HG03575 (cell line): Measurements from ENCODE around the gene GTPBP10.
"Not testable (repeated sequence)": the region's sequence is repeated elsewhere in the genome, so short reads cannot be mapped to it uniquely, and the experiment has no call there.

ENCODE experiments used
- ATAC-seq: cut with Tn5 transposase; IDR thresholded peaks from one replicate; pipeline ENCODE4 v1.9.1; 2021; ENCODE audit not compliant: unreplicated experiment, insufficient number of reproducible peaks, low FRiP score; ENCODE audit errors: extremely low read depth

Gene GTPBP10

DNA sequence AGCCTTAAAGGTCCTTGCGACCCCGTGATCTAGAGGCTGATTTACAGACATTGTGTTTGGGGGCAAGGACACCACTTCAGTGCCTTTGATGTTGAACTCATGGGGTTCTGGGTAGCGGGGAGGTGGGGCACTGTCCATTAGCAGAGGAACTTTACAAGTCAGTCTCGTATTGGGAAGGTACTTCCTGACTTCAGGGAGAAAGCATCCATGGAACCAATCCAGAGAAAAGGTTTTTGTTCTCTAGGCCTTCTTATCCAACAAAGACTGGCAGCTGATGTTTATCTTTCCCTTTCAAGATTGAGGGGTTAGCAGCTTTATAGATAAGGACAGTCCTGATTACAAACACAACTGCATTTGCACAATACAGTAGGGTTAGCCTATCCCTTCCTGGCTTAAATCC, 2.8 kb downstream of the GTPBP10 start:
- no peak for ATAC-seq

DNA sequence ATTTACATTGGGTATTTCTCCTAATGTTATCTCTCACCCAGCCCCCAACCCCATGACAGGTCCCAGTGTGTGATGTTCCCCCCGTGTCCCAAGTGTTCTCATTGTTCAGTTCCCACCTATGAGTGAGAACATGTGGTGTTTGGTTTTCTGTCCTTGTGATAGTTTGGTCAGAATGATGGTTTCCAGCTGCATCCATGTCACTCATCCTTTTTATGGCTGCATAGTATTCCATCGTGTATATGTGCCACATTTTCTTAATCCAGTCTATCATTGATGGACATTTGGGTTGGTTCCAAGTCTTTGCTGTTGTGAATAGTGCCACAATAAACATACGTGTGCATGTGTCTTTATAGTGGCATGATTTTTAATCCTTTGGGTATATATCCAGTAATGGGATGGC, 3.5 kb downstream of the GTPBP10 start:
- not testable (repeated sequence) for ATAC-seq

DNA sequence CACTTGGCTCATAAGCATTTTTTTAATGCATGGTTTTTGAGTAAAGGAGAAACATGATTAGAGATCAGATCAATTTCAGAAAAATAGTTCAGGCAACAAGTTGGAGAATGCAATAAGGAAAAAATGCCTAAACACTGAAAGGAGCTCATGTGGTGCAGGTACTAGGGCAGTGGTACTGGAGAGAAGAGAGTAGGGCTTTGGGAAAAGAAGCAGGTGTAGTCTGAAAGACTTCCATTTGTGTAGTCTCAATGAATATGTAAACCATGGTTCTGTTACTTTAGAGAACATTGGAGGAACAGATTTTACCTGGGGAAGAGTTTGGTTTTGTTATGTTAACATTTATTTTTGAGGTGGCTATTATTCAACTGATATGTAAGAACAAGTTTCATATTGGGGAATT, 5.5 kb downstream of the GTPBP10 start:
- no peak for ATAC-seq

DNA sequence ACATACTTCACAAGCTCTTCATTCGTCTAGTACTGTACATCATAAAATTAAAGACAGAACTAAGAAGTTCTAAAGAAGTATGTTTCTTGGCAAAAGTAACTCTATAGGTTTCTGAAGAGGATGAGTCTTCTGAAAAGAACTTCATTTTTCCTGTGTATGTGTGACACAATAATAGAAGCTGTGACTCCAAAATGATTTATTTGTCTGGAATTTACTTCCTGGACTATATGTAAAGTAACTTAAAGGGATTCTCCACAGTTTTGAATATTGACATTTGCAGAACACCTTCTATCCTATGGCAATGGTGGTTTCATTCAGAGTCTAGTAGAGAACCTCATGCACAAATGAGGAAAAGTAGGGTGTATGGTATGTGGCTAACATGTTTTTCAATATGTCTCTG, 36.9 kb downstream of the GTPBP10 start:
- no peak for ATAC-seq

- no peak for ATAC-seq
Observed at GRCh38 chr7:90383861-90384260, 37.3 kb downstream of the GTPBP10 start.

GRCh38 chr7:90384433-90384832, 37.9 kb downstream of the GTPBP10 start:
- ATAC-seq: no peak

DNA sequence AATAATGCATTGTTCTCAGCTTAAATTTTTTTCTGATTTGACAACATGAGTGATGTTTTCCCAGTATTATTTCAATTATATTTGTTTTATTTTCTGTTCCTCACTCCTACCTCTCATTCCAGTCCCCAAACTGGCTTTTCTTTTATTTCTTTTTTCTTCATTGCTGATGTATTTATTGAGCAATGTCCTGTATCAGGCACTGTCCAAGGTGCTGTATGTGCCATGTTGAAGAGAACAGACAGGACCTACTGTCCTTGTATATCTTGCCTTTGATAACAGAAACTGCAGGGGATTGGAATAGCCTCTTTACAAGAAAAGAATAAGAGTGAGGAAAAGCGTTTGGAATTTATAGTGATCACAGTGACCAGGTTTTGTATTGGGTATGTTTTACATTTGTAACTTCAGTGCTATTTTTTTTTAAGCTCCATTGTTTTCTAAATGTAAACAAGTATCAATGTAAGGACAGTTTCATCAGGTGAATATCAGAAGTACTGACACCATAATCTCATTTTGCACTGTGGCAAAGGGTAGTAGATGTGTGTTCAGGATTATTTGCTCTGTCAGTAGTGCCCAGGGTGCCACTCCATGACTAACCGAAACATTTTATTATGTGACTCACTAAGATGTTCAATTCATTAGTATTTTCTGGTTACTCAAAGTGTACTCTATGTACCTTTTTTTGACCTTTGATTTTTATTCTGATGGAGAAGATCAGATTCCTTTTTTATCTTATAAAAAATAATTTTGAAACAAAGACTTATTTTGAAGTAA, 41.1 kb downstream of the GTPBP10 start:
- no peak for ATAC-seq

- ATAC-seq: no peak
Observed at GRCh38 chr7:90390926-90391325, 44.4 kb downstream of the GTPBP10 start.

- no peak for ATAC-seq
Observed at GRCh38 chr7:90391488-90391887, 45.0 kb downstream of the GTPBP10 start.

DNA sequence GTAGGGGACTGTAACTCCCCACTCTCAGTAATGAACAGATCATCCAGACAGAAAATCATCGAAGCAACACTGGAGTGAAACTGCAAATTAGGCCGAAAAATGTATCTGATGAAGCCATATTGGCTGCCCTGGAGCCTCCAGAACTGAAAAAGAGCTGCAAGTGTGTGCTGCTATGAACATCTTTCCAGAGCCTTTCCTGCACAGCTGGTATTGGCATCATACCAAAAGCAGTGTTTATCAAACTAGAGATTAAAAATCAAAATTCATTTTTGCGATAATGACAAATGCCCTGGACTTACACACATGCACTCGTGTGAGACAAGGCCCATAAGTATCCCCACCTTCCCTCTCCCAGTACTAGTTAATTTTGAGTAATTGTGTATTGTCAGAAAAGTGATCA, 49.9 kb downstream of the GTPBP10 start:
- ATAC-seq: no peak

DNA sequence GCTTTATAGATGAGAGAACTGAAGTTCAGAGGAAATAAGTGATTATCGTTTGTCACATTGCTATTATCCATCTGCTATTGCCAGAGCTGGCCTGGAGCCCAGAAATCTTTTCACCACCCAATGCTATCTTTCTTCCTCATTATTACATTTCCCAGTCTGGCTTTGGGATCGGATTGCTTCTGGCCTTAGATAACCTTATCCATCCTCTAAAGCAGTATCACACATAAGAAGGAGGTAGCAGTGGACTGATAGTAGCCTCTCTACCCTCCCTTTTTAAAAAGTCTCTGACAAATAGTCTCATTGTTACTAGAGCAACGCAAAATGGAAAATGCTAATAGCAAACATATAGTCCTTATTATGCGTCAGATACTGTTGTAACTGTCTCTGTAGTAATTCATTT, 55.5 kb downstream of the GTPBP10 start:
- no peak for ATAC-seq

DNA sequence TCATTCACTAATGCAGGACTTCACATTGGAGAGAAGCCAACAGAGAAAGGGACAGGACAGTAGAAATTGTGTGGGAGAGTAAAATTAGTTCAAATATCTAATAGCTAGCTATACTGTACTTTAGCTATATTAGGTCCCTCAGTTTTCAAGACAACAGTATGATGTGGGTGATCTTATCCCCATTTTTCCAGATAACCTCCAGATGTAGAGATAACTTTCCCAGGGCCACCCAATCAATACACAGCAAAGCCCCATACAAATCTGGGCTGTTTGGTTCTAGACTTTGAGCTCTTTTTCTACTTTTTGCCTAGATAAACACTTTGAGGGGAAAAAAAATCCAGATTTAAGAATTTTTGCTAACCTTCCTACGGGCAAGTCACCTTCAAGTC, 56.3 kb downstream of the GTPBP10 start:
- ATAC-seq: no peak

DNA sequence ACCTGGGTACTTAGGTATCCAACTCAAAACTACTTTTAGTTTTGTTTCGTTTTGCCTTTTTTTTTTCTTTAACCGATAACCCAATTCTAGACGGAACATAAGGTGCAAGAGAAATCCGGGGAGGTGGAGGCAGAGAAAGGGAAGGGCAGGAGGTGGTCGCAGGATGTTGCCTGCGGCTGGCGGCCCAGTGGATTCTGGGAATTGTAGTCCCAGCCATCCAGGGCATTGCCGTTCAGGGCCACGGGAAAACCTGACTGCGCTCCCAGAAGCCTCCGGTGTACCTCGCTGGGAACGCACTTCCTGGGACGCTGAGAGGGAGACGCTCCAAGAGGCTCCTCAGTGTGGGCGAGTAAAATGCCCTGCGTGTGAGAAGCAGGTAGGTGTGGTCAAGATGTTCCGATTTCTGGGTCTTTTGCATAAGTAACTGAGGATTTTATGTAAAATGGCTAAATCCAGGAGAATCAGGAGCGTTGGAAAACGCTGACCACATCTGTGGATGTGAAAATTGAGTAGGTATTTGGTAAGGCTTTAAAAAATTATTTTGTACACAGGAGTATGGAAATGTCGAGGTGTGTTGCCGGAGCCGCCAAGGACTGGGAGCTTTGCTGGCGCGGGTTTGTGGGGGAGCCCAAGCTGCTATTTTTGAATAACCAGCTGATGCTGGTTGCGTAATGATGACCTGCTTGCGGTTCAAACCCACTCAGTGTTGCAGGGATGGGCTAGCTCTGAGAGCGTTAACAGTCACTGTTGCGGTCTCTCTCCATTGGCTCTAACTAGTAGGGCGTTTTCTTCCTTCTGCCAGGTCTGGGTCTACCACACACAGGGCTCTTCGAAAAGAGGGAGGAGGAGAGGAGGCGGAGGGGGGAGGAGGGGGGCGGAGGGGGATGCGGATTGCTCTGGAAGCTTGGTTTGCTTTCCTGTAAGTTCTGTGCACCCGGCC, 56.9 kb downstream of the GTPBP10 start, which contains the start of gene CLDN12:
CLDN12 (plus strand) TSS at position 288 of the 940 bp plus-strand sequence. CDS start 9,216 bp downstream, outside the sequence.
- peak; percentile 90 for ATAC-seq

GRCh38 chr7:90404777-90405176, 58.3 kb downstream of the GTPBP10 start:
- ATAC-seq: no peak

GRCh38 chr7:90407484-90407821, 60.9 kb downstream of the GTPBP10 start:
- ATAC-seq: no peak

DNA sequence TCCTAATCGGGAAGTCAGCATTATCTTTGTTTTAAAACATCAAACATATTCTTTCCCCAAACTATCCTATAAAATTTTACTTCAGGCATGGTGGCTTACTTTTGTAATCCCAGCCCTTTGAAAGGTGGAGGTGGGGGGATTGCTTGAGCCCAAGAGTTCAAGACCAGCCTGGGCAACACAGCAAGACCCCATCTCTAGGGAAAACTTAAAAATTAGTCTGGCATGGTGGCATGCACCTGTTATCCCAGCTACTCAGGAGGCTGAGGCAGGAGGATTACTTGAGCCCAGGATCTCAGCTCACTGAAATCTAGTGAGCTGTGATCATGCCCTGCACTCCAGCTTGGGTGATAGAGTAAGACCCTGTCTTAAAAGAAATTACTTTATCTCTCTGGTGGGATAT, 61.6 kb downstream of the GTPBP10 start:
- no peak for ATAC-seq

DNA sequence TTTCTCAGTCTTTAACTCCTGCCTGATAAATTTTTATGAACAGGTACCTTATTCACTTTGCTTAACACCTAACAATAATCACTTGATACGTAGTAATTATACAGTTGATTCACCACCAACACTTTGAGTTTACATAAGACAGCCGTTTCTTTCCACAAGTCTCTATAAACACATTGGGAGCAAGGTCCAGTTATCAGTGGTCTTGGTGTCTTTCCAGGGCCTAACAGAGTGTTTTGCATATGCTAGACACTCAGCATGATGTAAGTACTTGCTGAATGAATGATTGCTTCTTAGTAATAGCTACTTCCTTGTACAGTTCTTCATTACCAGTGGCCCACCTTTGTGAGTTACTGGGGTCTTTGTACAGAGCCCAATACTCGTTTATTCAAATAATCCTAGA, 63.2 kb downstream of the GTPBP10 start:
- ATAC-seq: no peak

- ATAC-seq: no peak
Observed at GRCh38 chr7:90411510-90411909, 65.0 kb downstream of the GTPBP10 start.

- ATAC-seq: no peak
Observed at GRCh38 chr7:90412458-90413184, 66.1 kb downstream of the GTPBP10 start.

DNA sequence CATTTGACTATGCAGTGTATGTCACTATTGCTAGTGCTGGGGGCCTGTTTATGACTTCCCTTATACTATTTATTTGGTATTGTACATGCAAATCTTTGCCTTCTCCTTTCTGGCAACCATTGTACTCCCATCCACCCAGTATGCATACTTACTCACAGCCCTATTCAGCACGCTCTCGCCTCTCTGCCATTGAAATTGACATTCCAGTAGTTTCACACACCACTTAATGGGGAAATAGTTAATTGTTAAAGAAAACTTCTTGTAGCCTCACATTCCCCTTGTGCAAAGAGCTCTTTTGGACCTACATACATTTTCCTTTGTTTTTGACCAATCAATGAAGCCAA, 66.6 kb downstream of the GTPBP10 start:
- no peak for ATAC-seq
